Spleen (tissue), 11 donors: ENCODE results near the gene HAPLN2. TPM values are rescaled to one million over a fixed set of nuclear protein-coding genes. Genes with fewer than 3 reads are reported as not detected.

Experiments
- DNase-seq: peaks from one replicate; pipeline ENCODE4 v3.0.0-alpha.2; 2020
- H3K27ac ChIP-seq, 8 donors: fragments of 200-600 bp; sonication (generic) in 7 of 8; 1 replicate in 4 of 8; 2 replicates in 4 of 8; pipeline versions ENCODE4 v1.5.0 to v1.8.0; 2016 to 2021; ENCODE audit warnings: inconsistent platforms in 4 of 8, mild to moderate bottlenecking in 4 of 8, moderate library complexity in 1 of 8
- H3K27me3 ChIP-seq, 7 donors: fragments of 200-600 bp; sonication (generic) in 6 of 7; replicated peaks in 1 of 7; 1 replicate in 4 of 7; 2 replicates in 3 of 7; pipeline versions ENCODE4 v1.5.0 to v1.8.0; 2016 to 2021; ENCODE audit warnings: inconsistent platforms in 3 of 7, mild to moderate bottlenecking in 1 of 7
- H3K36me3 ChIP-seq, 6 donors: fragments of 200-600 bp; sonication (generic) in 5 of 6; 1 replicate in 4 of 6; 2 replicates in 2 of 6; pipeline versions ENCODE4 v1.5.0 to v1.8.0; 2016 to 2021; ENCODE audit warnings: inconsistent platforms in 2 of 6
- H3K4me1 ChIP-seq, 6 donors: fragments of 200-600 bp; sonication (generic) in 5 of 6; 1 replicate in 3 of 6; 2 replicates in 3 of 6; pipeline versions ENCODE4 v1.5.0 to v1.8.0; 2016 to 2021; ENCODE audit warnings: inconsistent platforms in 3 of 6
- H3K4me3 ChIP-seq, 8 donors: fragments of 200-600 bp; sonication (generic) in 7 of 8; 1 replicate in 4 of 8; 2 replicates in 4 of 8; pipeline versions ENCODE4 v1.5.0 to v1.8.0; 2016 to 2021; ENCODE audit warnings: inconsistent platforms in 4 of 8, mild to moderate bottlenecking in 4 of 8, moderate library complexity in 2 of 8
- H3K9me3 ChIP-seq, 8 donors: fragments of 200-600 bp; sonication (generic) in 7 of 8; 1 replicate in 4 of 8; 2 replicates in 4 of 8; pipeline versions ENCODE4 v1.5.0 to v1.8.0; 2016 to 2021; ENCODE audit warnings: inconsistent platforms in 4 of 8
- CTCF ChIP-seq, 11 experiments: fragments of 200-600 bp in 7 of 11; fragments of 450-650 bp in 4 of 11; sonication (generic) in 4 of 11; IDR thresholded peaks in 8 of 11; conservative IDR thresholded peaks in 3 of 11; 1 replicate in 7 of 11; 2 replicates in 4 of 11; pipeline versions ENCODE4 v1.4.0 to v1.8.0; 2016 to 2021; ENCODE audit warnings: antibody characterized with exemption in 11 of 11, inconsistent platforms in 4 of 11, mild to moderate bottlenecking in 1 of 11
- POLR2A ChIP-seq, 3 donors: fragments of 450-650 bp; IDR thresholded peaks; one replicate each; pipeline ENCODE4 v1.5.1; 2017; ENCODE audit warnings: antibody characterized with exemption in 3 of 3, mild to moderate bottlenecking in 1 of 3
- POLR2AphosphoS5 ChIP-seq, 3 donors: sonication (generic); formaldehyde crosslinking; IDR thresholded peaks; one replicate each; pipeline ENCODE4 v1.5.1; 2017; ENCODE audit warnings: antibody characterized with exemption in 3 of 3
- WGBS, 5 donors: extraction: QIAGEN DNeasy Blood & Tissue Kit in 3 of 5; methylation state at CpG; one replicate each; pipeline versions ENCODE4 v1.1.5 to v1.1.7; 2013 to 2018; 5-methylcytosine and 5-hydroxymethylcytosine counted together
- intact Hi-C: fragments of 100-400 bp; cut with DNase I; formaldehyde crosslinking; loops from one replicate; pipeline ENCODE4 v1.15.0; 2023; ENCODE audit warnings: low total_unique reads
- polyA plus RNA-seq, 3 donors: library from polyadenylated mRNA; stranded (reverse); fragments of 200-250 nt; gene quantifications; one replicate each; pipeline ENCODE4 v1.2.1, GENCODE V29; 2013
- total RNA-seq, 7 donors: library from RNA; depleted of rRNA in 3 of 7; stranded (reverse); fragments of >200 nt in 3 of 7; fragmentation: NEBNext Ultra II Directional in 4 of 7; extraction: Animal tissue kit (Norgen Biotek cat#: 25700) in 4 of 7; gene quantifications; one replicate each; pipeline versions ENCODE4 v1.1.0 to v1.2.1, GENCODE V29; 2016 to 2021
- donor health status: healthy with polysubstance abuse.
- donor health status: DM: no; HTN: no; CAD: no; lungs with moderate emphysema.
- donor health status: DM: no; HTN: no; CAD: no.
- donor health status: Bipolar disorder and iron deficiency.
- donor health status: healthy.
- donor health status: DM: no; HTN: no; CAD: no.
- donor health status: DM: yes; HTN: yes; CAD: no.

The HAPLN2 gene
- total and polyA plus RNA-seq, 10 donors = 0.20 to 1.1 (median 0.36) TPM; not detected in 4

GRCh38 chr1:156591432-156592157, 27.6 kb upstream of the HAPLN2 start, which contains the start of gene NAXE:
NAXE (plus strand) TSS chr1:156591776; CDS start chr1:156591805, 29 bp downstream.
- Histone ChIP-seq H3K4me3 (peak within 1 kb of the TSS; percentile 57 to 92 (median 74)), H3K36me3 (peaks cover 0 to 40% (median 29%) of the 10 kb centered on the region in 6 donors), H3K9me3 (no peaks in the 10 kb centered on the region), H3K27me3 (no peaks in the 10 kb centered on the region), H3K27ac (peak within 1 kb of the TSS; percentile 75 to 91 (median 84)), H3K4me1 (peaks cover 6 to 29% (median 15%) of the 10 kb centered on the region in 6 donors)
- WGBS, 5 donors = 0 to 1% (median 1%) methylated on average over 7 to 60 of the region's 60 CpGs
- DNase-seq = peak; percentile 94
- intact Hi-C loops = no loop called here
- peak; percentile 79 to 84 (median 81) for TF ChIP-seq POLR2AphosphoS5 (IDR thresholded peaks at IDR 0.05)
- TF ChIP-seq CTCF (IDR thresholded peaks at IDR 0.05 in 8 of 11, conservative IDR thresholded peaks at IDR 0.05 in 3 of 11) = no peak
- peak in 1 of 3 donors; percentile 11 for TF ChIP-seq POLR2A (IDR thresholded peaks at IDR 0.05)

GRCh38 chr1:156592158-156592909, 26.9 kb upstream of the HAPLN2 start:
- Histone ChIP-seq H3K27ac (peak overlapping the region; percentile 75 to 91 (median 84)), H3K4me1 (peaks cover 6 to 29% (median 15%) of the 10 kb centered on the region in 6 donors), H3K4me3 (peak overlapping the region; percentile 57 to 92 (median 74)), H3K9me3 (no peaks in the 10 kb centered on the region), H3K36me3 (peaks cover 0 to 47% (median 35%) of the 10 kb centered on the region in 6 donors), H3K27me3 (no peaks in the 10 kb centered on the region)
- no peak for DNase-seq
- intact Hi-C loops = no loop called here
- no peak for TF ChIP-seq POLR2AphosphoS5 (IDR thresholded peaks at IDR 0.05)
- no peak for TF ChIP-seq POLR2A (IDR thresholded peaks at IDR 0.05)
- no peak for TF ChIP-seq CTCF (IDR thresholded peaks at IDR 0.05 in 8 of 11, conservative IDR thresholded peaks at IDR 0.05 in 3 of 11)
- 55 to 67% (median 61%) methylated on average over 13 to 16 of the region's 16 CpGs for WGBS, 5 donors

- H3K9me3 ChIP-seq = no peaks in the 10 kb centered on the region
- no peaks in the 10 kb centered on the region for H3K27me3 ChIP-seq
- DNase-seq = no peak
- intact Hi-C loops = no loop called here
- peak overlapping the region in 1 of 8 donors; percentile 91 for H3K27ac ChIP-seq
- peaks cover 0 to 55% (median 41%) of the 10 kb centered on the region in 6 donors for H3K36me3 ChIP-seq
- H3K4me3 ChIP-seq = peak overlapping the region in 1 of 8 donors; percentile 92
- H3K4me1 ChIP-seq = peaks cover 6 to 29% (median 15%) of the 10 kb centered on the region in 6 donors
- 79 to 82% (median 80%) methylated on average over 5 to 8 of the region's 8 CpGs for WGBS, 5 donors
- TF ChIP-seq POLR2A (IDR thresholded peaks at IDR 0.05) (no peak), CTCF (IDR thresholded peaks at IDR 0.05 in 8 of 11, conservative IDR thresholded peaks at IDR 0.05 in 3 of 11) (no peak), POLR2AphosphoS5 (IDR thresholded peaks at IDR 0.05) (no peak)
These were observed 26.1 kb upstream of the HAPLN2 start for GRCh38 chr1:156592910-156593660.
